HG03439 (cell line): ENCODE measurements around the gene SSR1.
"Not testable (repeated sequence)": the region's sequence is repeated elsewhere in the genome, so short reads cannot be mapped to it uniquely, and the experiment has no call there.

Experiments
- ATAC-seq: cut with Tn5 transposase; IDR thresholded peaks from one replicate; pipeline ENCODE4 v1.9.1; 2021; ENCODE audit warnings: mild to moderate bottlenecking, moderate library complexity; ENCODE audit not compliant: unreplicated experiment

SSR1 gene

DNA sequence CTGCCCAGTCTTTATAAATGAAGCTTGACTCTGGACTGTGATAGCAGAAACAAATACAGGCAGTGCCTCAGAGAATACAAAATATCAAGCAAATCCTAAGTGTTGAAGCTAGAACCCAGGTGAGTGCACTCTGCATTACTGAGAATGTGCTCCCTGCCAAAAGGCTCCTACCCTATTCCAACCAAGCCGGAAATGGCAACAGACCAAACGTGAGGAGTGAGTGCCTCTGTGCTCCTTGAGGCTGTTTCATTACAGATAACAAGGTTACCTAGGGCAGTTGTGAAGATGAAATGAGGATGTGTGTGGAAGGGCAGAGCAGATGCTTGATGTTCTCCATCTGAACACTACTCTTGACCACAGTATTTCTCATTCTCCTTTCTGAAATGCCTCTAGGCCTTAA is 29.3 kb downstream of the SSR1 start:
- ATAC-seq = no peak

- no peak for ATAC-seq
These were observed 30.7 kb downstream of the SSR1 start for GRCh38 chr6:7282097-7282906.

DNA sequence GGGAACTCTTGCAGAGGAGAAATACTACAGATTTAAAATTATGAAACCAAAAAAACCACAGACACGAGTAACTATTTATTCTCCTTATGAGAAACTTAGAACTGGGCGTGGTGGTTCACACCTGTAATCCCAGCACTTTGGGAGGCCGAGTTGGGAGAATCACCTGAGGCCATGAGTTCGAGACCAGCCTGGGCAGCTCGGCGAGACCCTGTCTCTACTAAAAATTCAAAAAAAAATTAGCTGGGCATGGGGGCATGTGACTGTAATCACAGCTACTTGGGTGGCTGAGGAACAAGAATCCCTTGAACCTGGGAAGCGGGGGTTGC is 36.8 kb downstream of the SSR1 start:
- peak; percentile 8 for ATAC-seq

GRCh38 chr6:7274525-7274924 is 38.5 kb downstream of the SSR1 start:
- ATAC-seq = not testable (repeated sequence)

- ATAC-seq = no peak
These were observed 39.3 kb downstream of the SSR1 start for GRCh38 chr6:7273709-7274108.

- ATAC-seq = no peak
These were observed 41.8 kb downstream of the SSR1 start for GRCh38 chr6:7271205-7271534.

- no peak for ATAC-seq
These were observed 42.4 kb downstream of the SSR1 start for GRCh38 chr6:7270320-7271204.

DNA sequence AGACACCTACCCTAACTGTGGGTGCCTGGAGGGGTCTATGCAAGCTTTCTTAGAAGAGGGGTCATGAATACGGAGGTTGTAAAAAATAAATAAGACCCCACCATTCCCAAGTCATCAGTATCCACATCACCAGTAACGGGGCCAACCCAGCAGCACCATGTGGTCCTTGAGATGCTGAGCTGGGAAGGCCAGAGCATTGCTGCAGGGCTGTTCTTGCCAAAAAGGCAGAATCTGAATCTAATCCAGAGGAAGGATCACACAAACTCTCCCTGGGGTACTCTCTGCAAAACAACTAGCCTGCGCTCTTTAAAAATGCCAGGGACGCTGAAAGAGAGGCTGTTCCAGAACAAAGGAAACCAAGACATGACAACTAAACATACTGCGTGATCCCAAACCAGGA is 43.2 kb downstream of the SSR1 start:
- no peak for ATAC-seq

DNA sequence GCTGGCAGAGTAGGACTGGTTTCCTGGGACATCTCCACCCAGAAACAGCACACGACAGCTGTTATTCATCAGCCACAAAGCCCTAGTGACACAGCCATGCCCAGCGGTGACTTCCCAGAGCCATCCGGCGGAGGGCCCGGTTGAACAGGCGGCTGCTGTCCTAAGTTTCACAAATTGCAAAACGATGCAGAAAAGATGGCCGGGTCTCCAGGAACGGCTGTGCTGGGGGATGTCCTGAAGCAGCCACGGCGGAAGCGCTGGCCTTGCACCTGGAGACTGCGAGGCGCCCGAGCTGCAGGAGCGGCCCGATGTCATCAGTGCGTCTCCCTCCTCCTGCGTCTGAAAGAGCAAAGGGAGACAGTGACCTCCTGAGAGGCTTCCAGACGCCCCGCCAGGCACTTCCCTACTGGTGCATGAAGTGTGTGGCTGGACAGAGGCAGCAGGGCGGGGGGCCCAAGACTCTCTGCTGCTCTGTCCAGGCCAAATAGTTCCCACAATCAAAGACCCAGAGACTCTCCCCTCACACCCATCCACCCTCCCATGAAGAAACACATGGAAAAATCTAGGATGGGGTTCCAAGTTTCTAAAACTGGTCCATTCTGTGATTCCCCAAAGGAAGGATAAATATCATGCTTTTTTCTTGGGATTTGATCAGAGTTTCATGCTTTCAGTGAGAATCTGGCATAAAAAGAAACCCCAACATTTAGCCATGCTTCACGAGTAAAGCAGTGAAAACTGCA is 44.0 kb downstream of the SSR1 start:
- ATAC-seq = no peak

DNA sequence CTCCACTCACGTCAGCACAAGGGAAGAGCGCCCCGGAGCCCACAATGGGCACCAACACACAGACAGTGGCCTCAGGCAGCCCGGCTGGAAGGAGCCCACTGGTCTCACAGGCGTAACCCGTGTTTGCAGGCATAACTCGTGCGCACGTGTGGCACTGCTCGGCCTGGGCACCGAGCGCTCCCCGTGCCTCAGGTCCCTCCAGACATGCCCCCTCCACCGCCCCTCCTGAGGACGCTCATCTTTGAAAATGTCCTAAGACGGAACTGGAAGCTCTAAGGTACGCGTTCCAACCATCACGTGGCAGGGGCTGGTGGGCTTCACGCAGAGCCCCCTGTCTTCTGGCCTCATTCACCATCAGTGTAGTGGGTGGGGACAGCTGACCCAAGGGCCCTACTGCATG is 44.6 kb downstream of the SSR1 start:
- ATAC-seq = no peak

DNA sequence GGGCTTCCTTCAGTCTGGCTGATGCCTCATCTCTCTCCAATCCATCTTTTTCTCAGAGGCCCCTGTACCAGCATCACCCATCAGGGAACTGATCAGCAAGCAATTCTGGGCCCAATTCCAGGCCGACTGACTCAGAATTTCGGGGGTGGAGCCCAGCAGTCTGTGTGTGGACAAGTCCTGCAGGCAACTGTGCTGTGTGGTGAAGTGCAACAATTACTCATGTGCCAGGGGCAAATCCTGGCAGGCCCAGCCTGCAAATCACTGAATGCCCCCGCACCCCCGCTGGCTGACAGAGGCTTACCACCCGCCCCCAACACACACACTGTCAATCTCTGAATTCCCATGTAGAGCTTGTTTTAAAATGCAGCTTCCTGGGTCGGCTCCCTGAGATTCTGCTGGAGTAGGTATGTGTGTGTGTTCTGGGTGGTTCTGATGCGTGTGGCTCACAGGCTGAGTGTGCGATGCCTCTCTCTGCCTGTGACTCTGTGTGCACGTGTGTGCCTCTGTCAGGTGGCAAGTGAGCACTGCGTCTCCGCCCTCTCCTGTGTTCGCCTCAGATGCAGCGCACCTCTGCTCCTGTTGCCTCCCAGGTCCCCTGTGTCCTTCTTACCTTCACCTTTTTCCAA is 45.4 kb downstream of the SSR1 start:
- ATAC-seq = no peak

DNA sequence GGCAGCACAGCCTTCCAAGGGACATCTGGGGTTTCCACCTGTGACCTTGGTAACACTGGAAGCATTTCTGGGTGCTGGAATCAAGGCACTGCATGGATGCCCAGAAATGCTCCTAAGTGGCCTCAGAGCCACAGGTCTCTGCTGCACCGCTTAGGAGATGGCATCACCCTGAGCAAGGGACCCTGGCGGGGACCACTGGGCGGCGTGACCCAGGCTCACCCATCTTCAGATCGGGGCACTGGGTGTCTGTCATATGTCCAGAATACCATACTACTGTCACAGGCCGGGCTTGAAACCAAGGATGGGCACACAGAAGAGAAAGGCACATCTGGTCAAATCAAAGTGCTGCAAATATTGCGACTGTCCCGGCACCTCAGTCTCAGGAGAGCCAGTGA is 45.9 kb downstream of the SSR1 start:
- ATAC-seq = no peak

DNA sequence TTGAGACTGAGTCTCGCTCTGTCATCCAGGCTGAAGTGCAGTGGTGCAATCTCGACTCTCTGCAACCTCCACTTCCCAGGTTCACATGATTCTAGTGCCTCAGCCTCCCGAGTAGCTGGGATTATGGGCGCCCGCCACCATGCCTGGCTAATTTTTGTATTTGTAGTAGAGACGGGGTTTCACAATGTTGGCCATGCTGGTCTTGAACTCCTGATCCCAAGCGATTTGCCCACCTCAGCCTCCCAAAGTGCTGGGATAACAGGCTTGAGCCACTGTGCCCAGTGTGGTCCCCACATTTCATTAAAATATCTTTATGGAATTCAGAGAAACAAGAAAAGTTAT is 47.6 kb downstream of the SSR1 start:
- not testable (repeated sequence) for ATAC-seq

DNA sequence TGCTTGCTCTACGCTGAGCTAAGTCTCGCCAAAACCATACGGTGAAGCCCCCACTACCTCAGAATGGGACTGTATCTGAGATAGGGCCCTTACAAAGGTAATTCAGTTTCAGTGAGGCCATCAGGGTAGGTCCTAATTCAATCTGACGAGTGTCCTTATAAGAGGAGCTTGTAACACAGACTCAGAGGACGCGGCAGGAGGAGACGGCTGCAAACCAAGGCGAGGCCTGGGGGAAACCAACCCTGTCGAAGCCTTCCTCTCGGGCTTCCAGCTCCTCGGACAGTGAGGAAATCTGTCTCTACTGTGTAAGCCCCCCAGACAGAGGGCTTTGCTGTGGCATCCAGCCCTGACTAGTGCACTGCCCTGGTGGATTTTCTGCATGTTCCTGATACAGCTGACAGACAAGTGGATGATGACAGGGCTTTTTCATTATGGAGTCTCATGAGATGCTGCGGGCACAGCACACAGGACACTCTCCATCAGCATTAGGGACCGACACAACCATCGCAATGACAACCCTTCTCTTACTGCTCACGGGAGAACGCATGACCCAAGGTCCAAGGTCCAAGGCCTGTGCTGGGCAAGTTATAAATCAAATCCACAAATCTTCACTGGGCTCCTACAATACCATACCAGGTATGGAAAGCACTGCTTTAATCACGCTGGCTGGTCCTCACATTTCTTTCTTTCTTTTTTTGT is 48.2 kb downstream of the SSR1 start:
- ATAC-seq = no peak

GRCh38 chr6:7264041-7264440 is 49.0 kb downstream of the SSR1 start:
- ATAC-seq = no peak

DNA sequence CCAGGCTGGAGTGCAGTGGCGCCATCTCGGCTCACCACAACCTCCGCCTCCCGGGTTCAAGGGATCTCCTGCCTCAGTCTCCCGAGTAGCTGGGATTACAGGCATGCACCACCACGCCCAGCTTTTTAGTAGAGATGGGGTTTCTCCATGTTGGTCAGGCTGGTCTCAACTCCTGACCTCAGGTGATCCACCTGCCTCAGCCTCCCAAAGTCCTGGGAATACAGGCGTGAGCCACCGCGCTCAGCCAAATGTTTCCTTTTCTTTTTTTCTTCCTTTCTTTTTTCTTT is 49.5 kb downstream of the SSR1 start:
- not testable (repeated sequence) for ATAC-seq

GRCh38 chr6:7262746-7263518 is 50.1 kb downstream of the SSR1 start:
- no peak for ATAC-seq

GRCh38 chr6:7261852-7262461 is 51.0 kb downstream of the SSR1 start:
- ATAC-seq = no peak

GRCh38 chr6:7261032-7261841 is 51.8 kb downstream of the SSR1 start:
- ATAC-seq = no peak
